HUES64 (cell line): ENCODE data around the gene DDO.

Experiments
- H3K27ac ChIP-seq: 2 replicates; pipeline ENCODE4 v1.7.0; 2013; ENCODE audit warnings: low read depth, low read length, inconsistent platforms
- H3K27me3 ChIP-seq: 2 replicates; pipeline ENCODE4 v1.6.1; 2013; ENCODE audit warnings: mild to moderate bottlenecking, low read length; ENCODE audit not compliant: insufficient read depth
- H3K36me3 ChIP-seq: 2 replicates; pipeline ENCODE4 v1.6.1; 2013; ENCODE audit warnings: mild to moderate bottlenecking, low read length; ENCODE audit not compliant: insufficient read depth
- H3K4me1 ChIP-seq: 2 replicates; pipeline ENCODE4 v1.6.1; 2013; ENCODE audit warnings: mild to moderate bottlenecking, low read length, moderate library complexity; ENCODE audit not compliant: insufficient read depth
- H3K4me3 ChIP-seq: 2 replicates; pipeline ENCODE4 v1.5.1; 2013; ENCODE audit warnings: mild to moderate bottlenecking, low read length, moderate library complexity
- H3K9ac ChIP-seq: 2 replicates; pipeline ENCODE4 v1.6.1; 2013; ENCODE audit warnings: mild to moderate bottlenecking, low read depth, low read length
- H3K9me3 ChIP-seq: 2 replicates; pipeline ENCODE4 v1.6.1; 2013; ENCODE audit warnings: low read depth, low read length; ENCODE audit not compliant: insufficient read depth
- WGBS: fragments of 150-250, 120-280 bp; methylation state at CpG from one replicate; pipeline ENCODE4 v1.1.7; 2013; ENCODE audit warnings: missing lambda C conversion rate; 5-methylcytosine and 5-hydroxymethylcytosine counted together

The DDO gene

GRCh38 chr6:110398778-110399177 is 16.6 kb downstream of the DDO start:
- Histone ChIP-seq H3K9ac (no peak overlapping the region), H3K9me3 (no peaks in the 10 kb centered on the region), H3K36me3 (no peaks in the 10 kb centered on the region), H3K4me3 (no peak overlapping the region), H3K27ac (no peak overlapping the region), H3K27me3 (no peaks in the 10 kb centered on the region), H3K4me1 (no peaks in the 10 kb centered on the region)
- WGBS: 93% methylated on average over 4 of the region's 4 CpGs

DNA sequence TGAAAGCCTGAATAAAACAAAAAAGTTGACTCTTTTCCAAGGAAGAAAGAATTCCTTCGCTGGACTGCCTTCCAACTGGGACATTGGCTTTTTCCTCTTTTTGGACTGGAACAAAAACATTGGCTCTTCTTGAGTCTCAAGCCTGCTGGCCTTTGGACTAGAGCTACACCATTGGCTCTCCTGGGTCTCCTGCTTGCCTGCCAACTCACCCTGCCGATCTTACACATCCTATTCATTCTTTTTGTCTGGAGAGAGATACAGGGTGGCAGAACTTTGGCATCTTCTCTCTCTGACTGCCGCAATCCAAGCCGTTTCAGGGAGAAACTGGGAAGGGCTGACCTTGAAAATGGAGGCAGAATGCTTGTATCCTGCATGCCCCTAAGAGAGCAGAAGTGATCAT is 20.2 kb downstream of the DDO start:
- Histone ChIP-seq H3K36me3 (no peaks in the 10 kb centered on the region), H3K9me3 (no peaks in the 10 kb centered on the region), H3K27ac (no peak overlapping the region), H3K4me1 (no peaks in the 10 kb centered on the region), H3K27me3 (no peaks in the 10 kb centered on the region), H3K4me3 (no peak overlapping the region), H3K9ac (no peak overlapping the region)
- WGBS: 80% methylated on average over 4 of the region's 4 CpGs

DNA sequence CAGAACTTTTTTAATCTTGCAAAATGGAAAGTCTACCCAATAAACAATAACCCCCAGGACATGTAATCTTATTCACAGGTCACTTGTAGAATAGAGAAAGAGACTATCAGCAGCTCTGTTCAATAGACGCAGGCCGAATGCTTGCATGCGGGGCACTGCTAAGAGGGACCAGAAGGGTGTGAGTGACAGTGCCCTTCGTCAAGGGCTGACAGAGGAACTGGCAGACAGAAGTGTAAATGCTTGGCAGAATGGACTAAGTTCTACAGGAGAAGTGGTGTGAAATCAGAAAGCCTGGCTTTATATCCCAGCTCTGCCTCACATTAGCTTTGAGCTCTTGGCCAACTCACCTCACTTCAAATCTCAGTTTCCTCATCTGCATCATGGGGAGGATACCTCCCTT is 21.0 kb downstream of the DDO start:
- Histone ChIP-seq H3K4me1 (no peaks in the 10 kb centered on the region), H3K9ac (no peak overlapping the region), H3K9me3 (no peaks in the 10 kb centered on the region), H3K36me3 (no peaks in the 10 kb centered on the region), H3K27ac (no peak overlapping the region), H3K27me3 (no peaks in the 10 kb centered on the region), H3K4me3 (no peak overlapping the region)
- WGBS: 93% methylated on average over 4 of the region's 4 CpGs

DNA sequence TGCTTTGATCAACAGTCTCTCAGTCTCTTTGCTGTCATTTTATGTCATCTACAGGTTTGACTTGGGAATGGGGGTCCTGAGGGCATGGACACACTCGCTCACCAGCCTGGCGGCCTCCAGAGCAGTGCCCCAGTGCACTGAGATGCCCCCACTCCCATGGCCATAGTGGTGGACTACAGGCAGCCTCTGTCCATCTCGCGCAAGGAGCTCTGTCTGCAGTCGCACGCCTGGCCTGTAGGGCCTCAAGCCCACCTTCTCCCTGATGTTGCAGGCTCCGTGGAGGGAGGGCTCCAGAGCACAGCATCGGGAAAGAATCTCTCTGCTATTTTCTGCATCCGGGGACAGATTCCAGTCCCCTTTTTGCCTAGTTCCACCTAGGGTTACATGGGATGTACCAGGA is 22.6 kb downstream of the DDO start:
- Histone ChIP-seq H3K36me3 (no peaks in the 10 kb centered on the region), H3K4me3 (no peak overlapping the region), H3K9ac (no peak overlapping the region), H3K27ac (no peak overlapping the region), H3K4me1 (peaks cover 5% of the 10 kb centered on the region; the same call in 1 of the 2 replicates), H3K27me3 (no peaks in the 10 kb centered on the region), H3K9me3 (no peaks in the 10 kb centered on the region)
- 88% methylated on average over 9 of the region's 9 CpGs for WGBS

GRCh38 chr6:110390404-110390803 is 25.0 kb downstream of the DDO start:
- 77% methylated on average over 2 of the region's 2 CpGs for WGBS
- Histone ChIP-seq H3K4me1 (peaks cover 11% of the 10 kb centered on the region), H3K9me3 (no peaks in the 10 kb centered on the region), H3K4me3 (no peak overlapping the region), H3K27ac (no peak overlapping the region), H3K9ac (no peak overlapping the region), H3K36me3 (no peaks in the 10 kb centered on the region), H3K27me3 (no peaks in the 10 kb centered on the region)

DNA sequence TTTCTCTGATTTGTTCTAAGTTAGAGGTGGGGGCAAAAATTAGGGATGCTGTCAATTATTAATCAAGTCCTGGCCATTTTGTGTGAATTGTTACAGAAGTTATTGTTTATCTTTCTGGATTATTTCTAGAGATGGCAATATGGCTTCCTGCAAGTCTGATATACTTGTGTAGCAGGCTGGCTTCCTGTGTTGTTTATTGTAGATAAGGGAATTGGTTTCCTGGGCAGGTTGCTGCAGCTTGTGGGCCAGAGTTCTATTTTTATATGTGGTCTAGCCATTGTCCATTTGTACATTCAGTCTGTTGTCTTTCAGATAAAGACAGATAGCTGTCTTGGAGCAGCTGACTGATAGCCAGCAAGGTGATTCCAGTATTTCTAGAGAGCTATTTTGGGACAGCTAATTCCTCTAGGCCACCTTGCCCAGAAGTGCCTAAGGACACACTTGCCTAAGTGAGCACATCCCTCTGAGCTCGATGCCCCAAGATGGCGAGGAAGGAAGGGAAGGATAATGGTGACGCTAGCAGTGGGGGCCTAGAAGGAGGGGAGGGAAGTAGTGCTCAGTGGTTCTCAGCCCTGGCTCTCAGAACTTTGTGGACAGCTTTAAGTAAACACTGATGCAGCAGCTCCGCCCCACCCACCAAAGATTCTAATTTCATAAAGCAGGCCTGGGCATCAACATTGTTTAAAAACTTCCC is 25.5 kb downstream of the DDO start:
- no peak overlapping the region for H3K9ac ChIP-seq
- no peaks in the 10 kb centered on the region for H3K36me3 ChIP-seq
- 88% methylated on average over 4 of the region's 4 CpGs for WGBS
- H3K27me3 ChIP-seq: no peaks in the 10 kb centered on the region
- H3K4me3 ChIP-seq: no peak overlapping the region
- H3K4me1 ChIP-seq: peaks cover 12% of the 10 kb centered on the region
- no peaks in the 10 kb centered on the region for H3K9me3 ChIP-seq
- H3K27ac ChIP-seq: no peak overlapping the region

DNA sequence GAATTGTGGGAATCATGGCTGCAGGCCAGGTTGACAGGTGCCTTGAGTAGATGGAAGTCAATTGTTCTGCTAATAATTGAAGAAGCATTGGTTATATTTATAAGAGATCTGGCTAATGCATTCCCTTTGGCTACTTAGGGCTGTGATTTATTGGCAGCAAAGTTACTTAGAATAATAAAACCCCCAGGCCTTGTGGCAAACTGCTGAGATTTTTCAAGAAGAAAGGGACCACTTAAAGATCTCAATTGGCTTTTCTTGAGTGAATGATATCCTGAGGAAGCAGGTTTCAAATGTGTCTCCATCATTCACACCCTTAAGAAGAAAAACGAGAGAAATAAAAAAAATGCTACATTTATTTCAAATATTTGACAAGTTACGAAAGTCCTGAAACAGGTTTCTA is 27.4 kb downstream of the DDO start:
- 87% methylated on average over 2 of the region's 2 CpGs for WGBS
- peaks cover 12% of the 10 kb centered on the region for H3K4me1 ChIP-seq

DNA sequence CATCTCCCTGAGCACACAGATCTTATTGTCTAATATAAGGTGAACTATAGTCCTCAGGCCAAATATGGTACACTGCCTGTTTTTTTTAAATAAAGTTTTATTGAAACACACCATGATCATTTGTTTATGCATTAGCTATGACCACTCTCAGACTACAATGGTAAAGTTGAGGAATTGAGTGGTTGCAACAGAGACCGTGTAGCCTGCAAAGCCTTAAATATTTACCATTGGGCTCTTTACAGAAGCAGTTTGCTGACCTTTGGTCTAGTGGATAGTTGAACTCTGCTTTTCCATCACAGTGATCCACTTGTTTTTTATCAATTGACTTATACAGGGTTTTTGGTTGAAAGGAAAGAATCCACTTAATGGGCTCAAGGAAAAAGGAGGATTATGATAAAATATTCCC is 29.9 kb downstream of the DDO start:
- H3K27me3 ChIP-seq: no peaks in the 10 kb centered on the region
- no peaks in the 10 kb centered on the region for H3K9me3 ChIP-seq
- H3K4me1 ChIP-seq: peaks cover 12% of the 10 kb centered on the region
- 58% methylated on average over 1 of the region's 1 CpG for WGBS
- no peaks in the 10 kb centered on the region for H3K36me3 ChIP-seq
- 0 out of 2 replicates have a peak overlapping the region, but pooled peaks have one; percentile 41 for H3K27ac ChIP-seq
- H3K9ac ChIP-seq: no peak overlapping the region
- H3K4me3 ChIP-seq: no peak overlapping the region

More for the DNA sequence above, 27.4 kb downstream of the DDO start:
- Histone ChIP-seq H3K27ac (no peak overlapping the region), H3K27me3 (no peaks in the 10 kb centered on the region), H3K36me3 (no peaks in the 10 kb centered on the region), H3K9ac (no peak overlapping the region), H3K4me3 (no peak overlapping the region), H3K9me3 (no peaks in the 10 kb centered on the region)

DNA sequence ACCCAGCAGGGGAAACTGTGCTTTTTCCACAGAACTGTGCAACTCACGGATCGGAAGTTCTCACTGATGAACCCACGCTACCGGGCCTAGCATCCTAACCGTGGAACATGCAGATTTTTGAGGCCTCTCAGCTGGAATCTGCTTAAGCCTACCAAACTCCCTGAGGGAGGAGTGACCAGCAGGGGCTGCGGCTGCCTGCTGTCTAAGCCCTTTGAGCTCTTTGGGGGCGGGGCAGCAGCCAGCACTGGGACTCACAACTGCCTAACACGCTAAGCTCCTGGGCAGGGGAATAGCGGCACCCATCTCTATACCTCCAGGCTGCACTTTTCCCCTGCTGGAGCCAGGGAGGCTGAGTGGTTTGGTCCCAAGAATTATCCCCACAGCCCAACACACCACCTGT is 36.8 kb downstream of the DDO start:
- H3K4me1 ChIP-seq: no peaks in the 10 kb centered on the region
- 50% methylated on average over 9 of the region's 9 CpGs for WGBS
- H3K36me3 ChIP-seq: no peaks in the 10 kb centered on the region
- no peak overlapping the region for H3K9ac ChIP-seq
- H3K9me3 ChIP-seq: no peaks in the 10 kb centered on the region
- no peak overlapping the region for H3K4me3 ChIP-seq
- H3K27ac ChIP-seq: no peak overlapping the region
- no peaks in the 10 kb centered on the region for H3K27me3 ChIP-seq

- H3K27ac ChIP-seq: no peak overlapping the region
- H3K36me3 ChIP-seq: no peaks in the 10 kb centered on the region
- 55% methylated on average over 4 of the region's 4 CpGs for WGBS
These were observed 46.3 kb downstream of the DDO start for GRCh38 chr6:110369066-110369465.

DNA sequence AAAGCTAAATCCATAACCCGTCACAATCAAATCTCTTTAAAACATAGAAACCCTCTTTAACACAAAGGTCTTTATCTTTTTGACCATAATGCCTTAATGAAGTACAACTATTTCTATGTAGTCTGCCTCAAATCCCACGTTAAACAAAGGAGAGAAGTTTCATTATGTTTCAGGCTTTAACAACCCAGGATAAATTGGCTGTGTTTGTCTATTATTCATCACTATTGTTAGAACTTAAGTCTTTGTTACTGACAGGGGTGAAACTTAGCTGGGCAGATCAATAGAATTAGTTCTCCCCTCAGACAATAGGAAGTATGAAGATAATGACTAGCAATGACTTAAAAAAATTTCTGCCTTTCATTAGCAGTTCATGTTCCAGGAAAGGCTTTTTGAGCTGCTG is 47.1 kb downstream of the DDO start:
- no peak overlapping the region for H3K27ac ChIP-seq
- peaks cover 43% of the 10 kb centered on the region for H3K4me1 ChIP-seq
- H3K4me3 ChIP-seq: no peak overlapping the region
- H3K9ac ChIP-seq: no peak overlapping the region
- H3K9me3 ChIP-seq: no peaks in the 10 kb centered on the region
- no peaks in the 10 kb centered on the region for H3K36me3 ChIP-seq
- H3K27me3 ChIP-seq: no peaks in the 10 kb centered on the region
- WGBS: 79% methylated on average over 1 of the region's 2 CpGs

More at GRCh38 chr6:110369066-110369465, 46.3 kb downstream of the DDO start:
- Histone ChIP-seq H3K9me3 (no peaks in the 10 kb centered on the region), H3K9ac (no peak overlapping the region), H3K27me3 (no peaks in the 10 kb centered on the region), H3K4me1 (peaks cover 43% of the 10 kb centered on the region), H3K4me3 (no peak overlapping the region)

DNA sequence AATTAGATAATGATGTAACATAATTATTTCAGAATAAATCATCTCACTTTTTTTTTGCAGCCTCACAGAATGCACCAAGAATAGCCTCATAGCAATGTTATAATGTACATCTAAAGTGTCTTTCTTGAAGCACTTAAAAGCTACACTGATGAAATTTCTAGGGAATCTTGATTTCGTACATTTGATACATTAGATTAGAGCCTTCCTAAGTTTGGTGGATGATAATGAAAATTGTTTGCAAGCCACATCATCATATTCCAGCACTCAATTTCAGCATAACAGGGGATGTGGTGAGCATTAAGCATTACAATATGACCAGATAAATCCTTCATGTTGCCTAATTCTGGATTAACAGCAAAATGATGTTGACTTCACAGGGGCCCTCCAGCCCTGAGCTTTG is 47.5 kb downstream of the DDO start:
- H3K4me3 ChIP-seq: no peak overlapping the region
- no peak overlapping the region for H3K27ac ChIP-seq
- peaks cover 43% of the 10 kb centered on the region for H3K4me1 ChIP-seq
- no peak overlapping the region for H3K9ac ChIP-seq
- no peaks in the 10 kb centered on the region for H3K36me3 ChIP-seq
- H3K27me3 ChIP-seq: no peaks in the 10 kb centered on the region
- no peaks in the 10 kb centered on the region for H3K9me3 ChIP-seq
- 100% methylated on average over 1 of the region's 1 CpG for WGBS
